Activated CD8-positive, alpha-beta memory T cell treated with anti-CD3 and anti-CD28 coated beads for 1 hour (primary cell): ENCODE measurements around the gene ATP2B2.

Source experiments
- DNase-seq, 2 donors: peaks; one replicate each; pipeline ENCODE4 v3.0.0-alpha.2; 2020; ENCODE audit warnings: low read depth in 1 of 2; ENCODE audit errors: extremely low read depth in 1 of 2

ATP2B2 gene

GRCh38 chr3:10495614-10496013 is 9.8 kb downstream of the ATP2B2 start:
- DNase-seq = no peak

DNA sequence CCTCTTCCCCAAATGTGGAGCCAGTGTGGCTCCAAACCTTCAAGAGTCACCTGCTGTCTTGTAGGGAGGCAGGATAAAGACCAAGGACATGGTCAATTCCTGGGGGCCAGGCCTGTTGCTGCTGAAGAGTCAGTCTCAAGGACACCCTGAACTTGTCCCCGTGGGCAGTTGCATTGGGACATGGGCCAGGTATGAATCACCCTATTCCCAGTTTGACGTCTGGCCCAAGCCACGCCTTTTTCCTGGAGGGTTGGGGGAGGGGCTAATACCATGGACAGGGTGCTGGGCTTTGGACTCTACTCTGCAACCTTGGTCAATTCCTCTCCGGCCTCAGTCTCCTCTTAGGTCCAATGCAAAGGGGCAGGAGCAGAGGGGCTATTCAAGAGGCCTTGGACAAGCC is 10.4 kb downstream of the ATP2B2 start:
- DNase-seq = no peak

GRCh38 chr3:10494180-10494579 is 11.2 kb downstream of the ATP2B2 start:
- DNase-seq = no peak

- no peak for DNase-seq
Measured at GRCh38 chr3:10493202-10493589, 12.2 kb downstream of the ATP2B2 start.

DNA sequence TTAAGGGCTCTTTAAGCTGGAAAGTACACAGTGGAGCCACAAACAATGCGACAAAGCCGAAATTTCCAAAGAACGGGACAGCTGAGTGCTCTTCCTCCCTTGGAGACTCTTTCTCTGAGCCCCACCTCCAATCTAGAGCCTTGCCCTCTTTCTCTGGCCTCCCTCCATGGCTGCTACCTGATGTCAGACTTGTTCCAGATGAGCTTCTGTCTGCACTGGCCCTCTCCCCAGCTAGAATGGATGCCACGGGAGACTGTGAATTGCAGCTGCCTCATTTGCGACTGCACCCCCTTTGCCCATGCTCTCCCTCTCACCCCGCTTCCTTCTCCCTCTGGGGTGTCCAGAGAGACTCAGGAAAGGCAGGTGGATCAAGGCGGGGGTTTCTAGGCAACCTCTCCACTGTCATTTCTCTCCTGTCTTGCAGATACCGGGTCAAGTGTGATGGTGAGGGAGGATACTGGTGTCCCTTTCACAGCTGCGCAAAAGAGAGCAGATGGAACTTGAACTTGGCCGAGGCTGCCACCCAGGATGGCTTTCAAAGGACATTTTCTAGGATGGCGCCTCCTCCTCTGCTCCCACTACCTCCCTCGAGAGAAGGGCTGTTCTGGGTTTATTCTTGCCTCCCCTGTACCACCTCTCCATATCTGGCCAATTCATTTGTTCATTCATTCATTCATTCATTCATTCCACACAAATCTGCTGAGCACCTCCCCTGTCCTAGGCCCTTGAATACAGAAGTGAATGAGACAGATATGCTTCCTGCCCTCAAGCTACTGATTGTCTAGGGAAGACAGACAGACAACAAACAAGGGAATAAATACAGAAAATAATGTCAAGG is 12.8 kb downstream of the ATP2B2 start:
- no peak for DNase-seq

- DNase-seq = no peak
Measured at GRCh38 chr3:10489746-10490483, 15.5 kb downstream of the ATP2B2 start.

DNA sequence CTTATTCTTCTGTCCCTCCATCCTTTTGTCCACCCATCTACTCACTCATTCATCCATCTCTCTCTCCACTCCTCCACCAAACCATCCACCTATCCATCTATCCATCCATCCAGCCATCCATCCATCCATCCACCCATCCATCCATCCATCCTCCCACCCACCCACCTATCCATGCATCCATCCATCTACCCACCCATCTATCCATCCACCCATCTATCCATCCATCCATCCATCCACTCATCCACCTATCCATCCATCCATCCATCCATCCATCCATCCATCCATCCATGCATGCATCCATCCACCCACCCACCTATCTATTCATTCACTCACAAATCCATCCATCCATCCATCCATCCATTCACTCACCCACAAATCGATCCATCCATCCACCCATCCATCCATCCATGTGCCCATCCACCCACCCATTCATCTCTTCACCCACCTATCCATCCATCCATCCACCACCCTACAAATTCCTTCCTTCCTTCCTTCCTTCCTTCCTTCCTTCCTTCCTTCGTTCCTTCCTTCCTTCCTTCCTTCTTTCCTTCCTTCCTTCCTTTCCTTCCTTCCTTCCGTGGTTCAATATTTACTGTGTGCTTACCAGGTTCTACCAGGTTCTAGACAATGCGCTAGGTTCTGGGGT is 17.3 kb downstream of the ATP2B2 start:
- no peak for DNase-seq

GRCh38 chr3:10485806-10486205 is 19.6 kb downstream of the ATP2B2 start:
- DNase-seq = no peak

- DNase-seq = no peak
Measured at GRCh38 chr3:10485380-10485779, 20.0 kb downstream of the ATP2B2 start.

DNA sequence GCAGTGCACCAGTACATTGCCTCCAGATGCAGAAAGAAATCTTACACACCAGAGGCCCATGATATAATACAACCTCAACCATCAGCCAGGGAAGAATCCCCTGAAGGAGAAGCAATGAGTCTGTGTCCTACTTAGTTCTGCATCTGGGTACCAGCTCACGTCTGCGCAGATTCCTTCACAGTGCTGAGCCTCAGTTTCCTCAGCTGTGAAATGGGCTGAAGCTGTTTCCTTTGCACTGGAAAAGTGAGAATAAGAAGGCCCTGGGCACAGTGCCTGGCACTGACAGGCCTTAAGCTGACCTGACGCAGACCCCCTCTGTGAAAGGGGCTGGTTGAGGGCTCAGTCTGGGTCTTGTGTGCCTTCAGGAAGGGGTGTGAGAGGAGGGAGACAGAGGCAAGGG is 20.7 kb downstream of the ATP2B2 start:
- DNase-seq = no peak

DNA sequence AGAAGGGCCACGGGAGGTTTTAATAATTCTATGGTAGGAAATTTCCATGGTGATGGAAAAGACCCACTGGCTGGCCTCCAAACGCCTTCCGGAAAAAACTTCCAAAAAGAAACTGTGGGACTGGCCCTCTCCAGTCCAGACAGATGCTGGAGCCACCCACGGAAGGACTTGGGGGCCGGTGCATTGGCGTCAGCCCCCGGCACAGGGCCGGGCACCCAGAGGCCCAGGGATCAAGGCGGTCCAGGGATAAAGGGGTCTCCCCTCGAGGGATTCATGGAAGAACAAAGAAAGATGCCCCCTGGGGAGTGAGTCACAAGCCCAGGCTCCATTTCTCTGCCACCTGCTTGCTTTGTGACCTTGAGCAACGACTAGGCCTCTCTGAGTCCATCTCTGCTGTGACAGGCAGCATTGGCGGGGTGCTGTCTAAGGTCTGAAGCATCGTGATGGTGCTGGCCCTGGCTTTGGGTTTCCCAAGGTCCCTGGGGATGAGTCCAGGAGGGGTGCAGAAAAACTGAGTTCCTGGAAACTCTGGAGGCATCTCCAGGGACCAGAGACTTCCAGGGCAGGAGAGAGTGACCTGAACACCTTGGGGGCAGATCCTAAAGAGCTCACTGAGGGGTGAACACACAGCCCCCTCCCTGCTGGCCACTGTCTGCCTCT is 21.6 kb downstream of the ATP2B2 start:
- no peak for DNase-seq

DNA sequence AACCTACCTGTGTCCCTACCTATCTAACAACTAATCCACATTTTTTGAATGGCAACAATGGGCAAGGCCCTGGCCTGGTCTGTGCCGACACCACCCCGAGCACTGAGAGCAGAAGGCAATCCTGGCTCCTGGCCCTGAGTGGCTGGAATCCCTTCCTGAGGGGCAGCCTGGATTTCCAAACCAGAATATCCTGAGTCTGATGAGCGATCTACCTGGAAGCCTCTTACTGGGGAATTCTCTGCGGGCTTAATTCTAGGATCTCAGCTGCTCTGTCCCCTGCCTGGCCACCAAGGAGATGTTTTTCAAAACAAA is 22.1 kb downstream of the ATP2B2 start:
- DNase-seq = no peak

DNA sequence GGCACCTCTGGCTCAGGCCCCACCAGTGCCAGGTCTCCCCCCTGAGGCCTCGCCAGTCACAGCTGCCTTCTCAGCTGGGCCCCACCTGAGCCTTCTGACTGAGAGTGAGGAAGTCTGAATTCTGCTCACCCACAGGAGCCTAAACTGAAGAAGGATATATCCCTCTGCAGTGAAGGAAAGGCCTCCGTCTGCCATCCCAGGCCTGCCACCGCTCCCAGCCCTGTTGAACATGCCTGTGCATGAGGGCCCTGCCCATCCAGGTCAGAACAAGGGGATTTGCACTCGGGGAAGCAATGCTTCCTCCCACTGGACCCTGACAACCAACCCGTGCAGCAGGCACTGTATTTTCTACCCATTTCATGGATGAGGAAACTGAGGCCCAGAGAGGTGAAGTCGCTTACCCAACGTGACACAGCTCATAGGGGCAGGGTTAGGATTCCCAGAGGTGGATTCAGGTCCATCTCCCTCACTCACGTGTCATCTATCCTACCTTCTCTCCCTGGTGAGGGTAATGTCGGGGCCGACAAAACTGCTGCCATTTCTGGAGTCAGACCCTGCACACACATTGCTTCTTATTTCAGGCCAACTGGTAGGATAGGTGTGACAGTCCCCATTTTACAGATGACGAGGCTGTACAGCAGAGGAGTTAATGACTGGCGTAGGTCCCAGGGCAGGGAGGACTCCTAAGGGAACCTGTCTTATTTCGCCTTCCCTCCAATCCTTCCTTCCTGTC is 22.6 kb downstream of the ATP2B2 start:
- DNase-seq = no peak

GRCh38 chr3:10480871-10481378 is 24.5 kb downstream of the ATP2B2 start:
- no peak for DNase-seq

- DNase-seq = no peak
Measured at GRCh38 chr3:10479311-10479710, 26.1 kb downstream of the ATP2B2 start.

GRCh38 chr3:10475983-10476382 is 29.4 kb downstream of the ATP2B2 start:
- no peak for DNase-seq

GRCh38 chr3:10474847-10475246 is 30.5 kb downstream of the ATP2B2 start:
- DNase-seq = no peak

DNA sequence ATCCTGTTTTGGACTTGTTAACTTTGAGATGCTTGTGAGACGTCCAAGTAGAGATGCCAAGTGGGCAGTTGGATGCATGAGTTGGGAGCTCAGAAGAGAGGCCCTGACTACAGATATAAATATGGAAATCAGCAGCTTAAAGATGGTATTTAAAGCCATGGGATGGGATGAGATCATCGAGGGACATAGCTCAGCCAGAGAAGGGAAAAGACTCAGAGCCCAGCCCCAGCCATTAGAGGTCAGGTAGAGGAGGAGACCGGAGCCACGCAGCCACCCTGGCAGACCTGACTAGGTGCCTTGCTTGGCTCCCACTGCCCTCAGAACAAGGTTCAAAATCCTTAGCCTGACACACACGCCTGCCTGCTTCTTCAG is 31.1 kb downstream of the ATP2B2 start:
- no peak for DNase-seq

GRCh38 chr3:10473581-10474274 is 31.7 kb downstream of the ATP2B2 start:
- no peak for DNase-seq

DNA sequence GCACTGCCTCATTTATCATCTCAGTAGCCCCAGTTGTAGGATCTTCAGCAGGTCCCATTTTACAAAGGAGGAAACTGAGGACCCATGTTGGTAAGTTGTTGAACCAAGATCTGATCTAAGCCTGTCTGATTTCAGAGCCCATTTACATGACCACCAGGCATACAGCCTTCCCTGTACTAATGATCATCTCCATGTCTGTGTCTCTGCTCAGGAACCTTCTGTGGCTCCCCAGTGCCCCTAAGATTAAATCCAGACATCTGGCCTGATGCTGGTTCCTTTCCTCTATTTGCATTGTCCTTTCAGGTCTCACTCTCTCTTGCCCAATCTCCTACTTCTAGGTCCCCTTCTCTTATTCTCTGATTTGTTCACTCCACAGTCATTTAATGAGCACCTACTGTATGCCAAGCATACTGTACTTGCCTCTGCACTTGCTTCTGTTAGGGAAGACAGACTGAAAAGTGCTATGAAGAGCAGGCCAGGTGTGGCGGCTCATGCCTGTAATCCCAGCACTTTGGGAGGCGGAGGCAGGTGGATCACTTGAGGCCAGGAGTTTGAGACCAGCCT is 32.4 kb downstream of the ATP2B2 start:
- no peak for DNase-seq
